Left ventricle myocardium inferior (tissue), 1 donor: ENCODE data around the gene RWDD1. TPM values are rescaled to one million over a fixed set of nuclear protein-coding genes. Genes with fewer than 3 reads are reported as not detected.
A peak's percentile ranks its signal among the peaks of the same experiment; 100 is the strongest.

Experiments used
- DNase-seq: peaks from one replicate; pipeline ENCODE4 v3.0.0-alpha.2; 2020
- H3K27ac ChIP-seq: fragments of 200-600 bp; replicated peaks from 2 replicates; pipeline ENCODE4 v1.8.0; 2021
- H3K27me3 ChIP-seq: fragments of 200-600 bp; 2 replicates; pipeline ENCODE4 v1.8.0; 2021; ENCODE audit warnings: low read depth
- H3K36me3 ChIP-seq: fragments of 200-600 bp; 2 replicates; pipeline ENCODE4 v1.8.0; 2021
- H3K4me1 ChIP-seq: fragments of 200-600 bp; 2 replicates; pipeline ENCODE4 v1.8.0; 2021
- H3K4me3 ChIP-seq: fragments of 200-600 bp; 2 replicates; pipeline ENCODE4 v1.8.0; 2021; ENCODE audit warnings: mild to moderate bottlenecking, moderate library complexity
- H3K9me3 ChIP-seq: fragments of 200-600 bp; replicated peaks from 2 replicates; pipeline ENCODE4 v1.8.0; 2021
- CTCF ChIP-seq: fragments of 200-600 bp; IDR thresholded peaks from 2 replicates; pipeline ENCODE4 v1.8.0; 2021; ENCODE audit warnings: antibody characterized with exemption, mild to moderate bottlenecking, borderline replicate concordance
- intact Hi-C: fragments of 100-400 bp; cut with micrococcal nuclease; formaldehyde crosslinking; loops from one replicate; pipeline ENCODE4 v1.11.0; 2022
- long read RNA-seq: library from polyadenylated mRNA; unstranded; transcript quantifications from one replicate; pipeline ENCODE4 v2.0.0, GENCODE V29; 2021
- total RNA-seq: library from RNA; stranded (reverse); fragmentation: NEBNext Ultra II Directional; extraction: Animal tissue kit (Norgen Biotek cat#: 25700); gene quantifications from one replicate; pipeline ENCODE4 v1.2.1, GENCODE V29; 2021
- donor health status: DM: no; HTN: yes; CAD: no; lungs with severe emphysema.

RWDD1 gene
- total RNA-seq = 73.3 TPM
- long read RNA-seq, full-length matches to known transcripts = 106 of 113 reads
- long read RNA-seq, partial matches to known transcripts = 3 of 113 reads
- long read RNA-seq, other reads (novel, unspliced or antisense) = 4 of 113 reads

GRCh38 chr6:116570856-116571682 is at the start of gene RWDD1:
Gene RWDD1, plus strand, starts transcription at chr6:116571504. Its CDS starts 79 bp downstream, at chr6:116571583.
- no peaks in the 10 kb centered on the region for H3K27me3 ChIP-seq
- H3K4me3 ChIP-seq = peak within 1 kb of the TSS; percentile 93
- peaks cover 62% of the 10 kb centered on the region for H3K4me1 ChIP-seq
- peak; percentile 99 for DNase-seq
- H3K9me3 ChIP-seq = no peaks in the 10 kb centered on the region
- TF ChIP-seq CTCF = peak; percentile 20
- intact Hi-C loops = no loop called here
- H3K36me3 ChIP-seq = peaks cover 14% of the 10 kb centered on the region
- H3K27ac ChIP-seq = peak within 1 kb of the TSS; percentile 95

GRCh38 chr6:116522896-116523295 is 48.4 kb upstream of the RWDD1 start:
- H3K9me3 ChIP-seq = no peaks in the 10 kb centered on the region
- peaks cover 1% of the 10 kb centered on the region for H3K36me3 ChIP-seq
- no peak for TF ChIP-seq CTCF
- peaks cover 23% of the 10 kb centered on the region for H3K4me1 ChIP-seq
- intact Hi-C loops = no loop called here
- no peak for DNase-seq
- no peak overlapping the region for H3K4me3 ChIP-seq
- H3K27me3 ChIP-seq = no peaks in the 10 kb centered on the region
- no peak overlapping the region for H3K27ac ChIP-seq

- intact Hi-C loops = no loop called here
- H3K36me3 ChIP-seq = no peaks in the 10 kb centered on the region
- no peak overlapping the region for H3K4me3 ChIP-seq
- H3K27ac ChIP-seq = no peak overlapping the region
- no peaks in the 10 kb centered on the region for H3K27me3 ChIP-seq
- TF ChIP-seq CTCF = no peak
- DNase-seq = no peak
- no peaks in the 10 kb centered on the region for H3K9me3 ChIP-seq
- peaks cover 36% of the 10 kb centered on the region for H3K4me1 ChIP-seq
These were observed 47.1 kb upstream of the RWDD1 start for GRCh38 chr6:116524236-116524635.

GRCh38 chr6:116528133-116528532 is 43.2 kb upstream of the RWDD1 start:
- Histone ChIP-seq H3K27me3 (no peaks in the 10 kb centered on the region), H3K9me3 (no peaks in the 10 kb centered on the region), H3K36me3 (no peaks in the 10 kb centered on the region), H3K4me1 (peaks cover 36% of the 10 kb centered on the region), H3K27ac (peak overlapping the region; percentile 58), H3K4me3 (no peak overlapping the region)
- intact Hi-C loops = no loop called here
- no peak for TF ChIP-seq CTCF
- no peak for DNase-seq

- Histone ChIP-seq H3K27ac (peak overlapping the region; percentile 58), H3K4me1 (peaks cover 36% of the 10 kb centered on the region), H3K4me3 (peak overlapping the region; percentile 7), H3K27me3 (no peaks in the 10 kb centered on the region), H3K36me3 (no peaks in the 10 kb centered on the region), H3K9me3 (no peaks in the 10 kb centered on the region)
- DNase-seq = no peak
- TF ChIP-seq CTCF = no peak
- intact Hi-C loops = no loop called here
These were observed 42.5 kb upstream of the RWDD1 start for GRCh38 chr6:116528780-116529179.
